Measurements from ENCODE around the gene CREB3L2. TPM values are rescaled to one million over a fixed set of nuclear protein-coding genes. Genes with fewer than 3 reads are reported as not detected.

Gene CREB3L2
- total and polyA plus RNA-seq, 2 of the 4 experiments (the other 2 are of a cell fraction) = 42.3 to 57.9 TPM

GRCh38 chr7:137953665-137954470 is 48.0 kb downstream of the CREB3L2 start:
- Histone ChIP-seq H3K56ac (ENCODE audit: extremely low read depth, insufficient read depth, low read length) (peak overlapping the region; percentile 56), H2BK120ac (ENCODE audit: low read depth, low read length) (peak overlapping the region; percentile 48; the same call in 1 of the 2 replicates), H3K18ac (ENCODE audit: low read depth, low read length) (peak overlapping the region; percentile 44; the same call in 1 of the 2 replicates), H4K8ac (ENCODE audit: low read depth in 2 of 2, low read length in 2 of 2) (peak overlapping the region in 1 of 2 experiments; percentile 66; a peak in 1 of 4 replicates), H2BK20ac (ENCODE audit: low read depth, low read length) (peak overlapping the region; percentile 66; the same call in 1 of the 2 replicates), H2BK15ac (ENCODE audit: low read depth, low read length) (peak overlapping the region; percentile 31; the same call in 1 of the 3 replicates), H3K27me3 (ENCODE audit: control insufficient read depth, insufficient read depth, low read length) (no peaks in the 10 kb centered on the region), H3K79me1 (ENCODE audit: low read depth in 1 of 2, low read length in 2 of 2) (peaks cover 43 to 93% of the 10 kb centered on the region in 2 experiments), H2AFZ (replicated peaks; ENCODE audit: low read length, poor library complexity) (no peak overlapping the region), H3K9me1 (ENCODE audit: insufficient read depth, low read length) (peaks cover 36% of the 10 kb centered on the region), H3K4ac (ENCODE audit: low read depth, low read length) (peak overlapping the region; percentile 75; the same call in 1 of the 2 replicates), H2AK9ac (replicated peaks; ENCODE audit: low read depth, low read length, poor library complexity) (no peak overlapping the region), H3K27ac (ENCODE audit: insufficient read depth, low read length) (no peak overlapping the region), H3K23ac (ENCODE audit: low read depth, low read length) (peak overlapping the region; percentile 57; the same call in 1 of the 2 replicates), H2BK5ac (ENCODE audit: low read depth, low read length, poor library complexity, severe bottlenecking) (peak overlapping the region; percentile 85), H4K20me1 (ENCODE audit: insufficient read depth, low read length) (peaks cover 90% of the 10 kb centered on the region), H2AK5ac (ENCODE audit: low read depth, low read length) (peak overlapping the region; percentile 63), H3K14ac (replicated peaks; ENCODE audit: low read depth, low read length) (no peak overlapping the region), H3K9ac (ENCODE audit: low read depth, low read length) (peak overlapping the region; percentile 28; the same call in 1 of the 2 replicates), H3K36me3 (ENCODE audit: control insufficient read depth, insufficient read depth, low read length) (peaks cover 7% of the 10 kb centered on the region; the same call in 1 of the 2 replicates), H4K5ac (ENCODE audit: low read depth, low read length) (no peak overlapping the region; the same call in 1 of the 2 replicates), H3K4me3 (ENCODE audit: insufficient read depth, low read depth, low read length) (no peak overlapping the region), H3K9me3 (ENCODE audit: control insufficient read depth, insufficient read depth, low read length) (no peaks in the 10 kb centered on the region), H4K91ac (ENCODE audit: insufficient read depth, low read depth, low read length) (peak overlapping the region; percentile 26; the same call in 1 of the 2 replicates), H3K4me2 (ENCODE audit: low read depth, low read length) (peak overlapping the region; percentile 88), H3K4me1 (ENCODE audit: control insufficient read depth, insufficient read depth, low read length) (peaks cover 24% of the 10 kb centered on the region)
- peak; percentile 38 for ATAC-seq (ENCODE audit: low read depth)
- DNase-seq = peak; percentile 84
- in situ Hi-C loops (cut with MboI; ENCODE audit: low sequenced_read_pairs) (no loop called here), intact Hi-C loops (cut with micrococcal nuclease) (loop anchor here (1.0 to 2.0 kb wide), 2 partner anchors 13 to 36 kb away; no protein-coding TSS in a partner anchor), dilution Hi-C loops (cut with HindIII; ENCODE audit: low sequenced_read_pairs, unreplicated experiment) (no loop called here)
- CTCF ChIA-PET = interaction anchor here (0.6 to 1.8 kb wide), 3 partner anchors 13 to 48 kb away, joined by 3 to 4 read pairs (median 4); partner anchors contain the start of gene CREB3L2
- no TSS peak for BruUV-seq (replicated peaks)
- POLR2A ChIA-PET (ENCODE audit: unreplicated experiment) = interaction anchor here (1.0 kb wide), 1 partner anchor 11 kb away, joined by 3 read pairs; no protein-coding TSS in a partner anchor
- peak; percentile 67; the same call in 1 of the 2 replicates for TF ChIP-seq POLR2A (IDR thresholded peaks at IDR 0.05; ENCODE audit: low read depth, low read length)
- no peak for TF ChIP-seq MAZ (IDR thresholded peaks at IDR 0.05; ENCODE audit: borderline replicate concordance, low read depth, low read length)
- TF ChIP-seq, protein P1, sequence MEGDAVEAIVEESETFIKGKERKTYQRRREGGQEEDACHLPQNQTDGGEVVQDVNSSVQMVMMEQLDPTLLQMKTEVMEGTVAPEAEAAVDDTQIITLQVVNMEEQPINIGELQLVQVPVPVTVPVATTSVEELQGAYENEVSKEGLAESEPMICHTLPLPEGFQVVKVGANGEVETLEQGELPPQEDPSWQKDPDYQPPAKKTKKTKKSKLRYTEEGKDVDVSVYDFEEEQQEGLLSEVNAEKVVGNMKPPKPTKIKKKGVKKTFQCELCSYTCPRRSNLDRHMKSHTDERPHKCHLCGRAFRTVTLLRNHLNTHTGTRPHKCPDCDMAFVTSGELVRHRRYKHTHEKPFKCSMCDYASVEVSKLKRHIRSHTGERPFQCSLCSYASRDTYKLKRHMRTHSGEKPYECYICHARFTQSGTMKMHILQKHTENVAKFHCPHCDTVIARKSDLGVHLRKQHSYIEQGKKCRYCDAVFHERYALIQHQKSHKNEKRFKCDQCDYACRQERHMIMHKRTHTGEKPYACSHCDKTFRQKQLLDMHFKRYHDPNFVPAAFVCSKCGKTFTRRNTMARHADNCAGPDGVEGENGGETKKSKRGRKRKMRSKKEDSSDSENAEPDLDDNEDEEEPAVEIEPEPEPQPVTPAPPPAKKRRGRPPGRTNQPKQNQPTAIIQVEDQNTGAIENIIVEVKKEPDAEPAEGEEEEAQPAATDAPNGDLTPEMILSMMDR (conservative IDR thresholded peaks at IDR 0.05; ENCODE audit: low read depth, low read length) = no peak
- no peak for TF ChIP-seq CHD1 (IDR thresholded peaks at IDR 0.05; ENCODE audit: low read depth, low read length)
- TF ChIP-seq CEBPB (IDR thresholded peaks at IDR 0.05; ENCODE audit: low read depth, low read length) = peak; percentile 25; the same call in 1 of the 2 replicates
- TF ChIP-seq NFE2L2 (IDR thresholded peaks at IDR 0.05; ENCODE audit: low read depth, low read length) = no peak
- peak; percentile 55; the same call in 1 of the 2 replicates for TF ChIP-seq FOS (IDR thresholded peaks at IDR 0.05; ENCODE audit: low read depth, low read length)
- 0% methylated on average over 1 of the region's 6 CpGs; no CpG with 5 or more reads in 1 of the 2 experiments for WGBS, 2 experiments (ENCODE audit: extremely low coverage in 2 of 2, insufficient read length in 1 of 2)
